Gastroesophageal sphincter (tissue), 4 donors: ENCODE measurements around the gene ZKSCAN4. TPM values are rescaled to one million over a fixed set of nuclear protein-coding genes. Genes with fewer than 3 reads are reported as not detected.

Source experiments
- ATAC-seq: fragments of 150-250 bp; one replicate; pipeline ENCODE4 v1.9.1; 2016; ENCODE audit warnings: mild to moderate bottlenecking, moderate library complexity
- H3K27ac ChIP-seq, 4 donors: fragments of 200-600 bp; sonication (generic) in 3 of 4; 1 replicate in 3 of 4; 2 replicates in 1 of 4; pipeline ENCODE4 v1.5.1; 2016 to 2019
- H3K27me3 ChIP-seq: fragments of 200-600 bp; sonication (generic); one replicate; pipeline ENCODE4 v1.5.1; 2019
- H3K36me3 ChIP-seq, 2 donors: fragments of 200-600 bp; sonication (generic); one replicate each; pipeline ENCODE4 v1.5.1; 2019; ENCODE audit warnings: control low read depth in 1 of 2
- H3K4me1 ChIP-seq, 3 donors: fragments of 200-600 bp; sonication (generic); 1 replicate in 2 of 3; 2 replicates in 1 of 3; pipeline ENCODE4 v1.5.1; 2016 to 2019; ENCODE audit warnings: control low read depth in 2 of 3
- H3K4me3 ChIP-seq, 2 donors: fragments of 200-600 bp; sonication (generic); one replicate each; pipeline ENCODE4 v1.5.1; 2019; ENCODE audit warnings: mild to moderate bottlenecking in 1 of 2, moderate library complexity in 1 of 2
- H3K9me3 ChIP-seq, 3 donors: fragments of 200-600 bp; sonication (generic); one replicate each; pipeline ENCODE4 v1.5.1; 2017 to 2019; ENCODE audit warnings: control low read depth in 2 of 3
- EP300 ChIP-seq: sonication (generic); formaldehyde crosslinking; IDR thresholded peaks from one replicate; pipeline ENCODE4 v1.6.1; 2017; ENCODE audit warnings: antibody characterized with exemption, mild to moderate bottlenecking
- POLR2A ChIP-seq, 2 donors: fragments of 450-650 bp; IDR thresholded peaks; one replicate each; pipeline ENCODE4 v1.6.1; 2017; ENCODE audit warnings: antibody characterized with exemption in 2 of 2, mild to moderate bottlenecking in 2 of 2, moderate library complexity in 1 of 2
- POLR2AphosphoS5 ChIP-seq: sonication (generic); formaldehyde crosslinking; IDR thresholded peaks from one replicate; pipeline ENCODE4 v1.6.1; 2017; ENCODE audit warnings: antibody characterized with exemption
- WGBS, 2 donors: methylation state at CpG; one replicate each; pipeline ENCODE4 v1.1.5; 2018; ENCODE audit warnings: low coverage in 1 of 2; 5-methylcytosine and 5-hydroxymethylcytosine counted together
- total RNA-seq, 4 donors: library from RNA; depleted of rRNA; stranded (reverse); fragments of >200 nt; gene quantifications; one replicate each; pipeline ENCODE4 v1.1.0, GENCODE V29; 2016
- TF ChIP-seq, protein P1 (sequence below), 4 experiments: fragments of 200-600 bp in 2 of 4; fragments of 450-650 bp in 2 of 4; sonication (generic) in 1 of 4; IDR thresholded peaks; one replicate each; pipeline ENCODE4 v1.5.1; 2017 to 2019; ENCODE audit warnings: antibody characterized with exemption in 4 of 4, mild to moderate bottlenecking in 2 of 4, moderate library complexity in 2 of 4

Gene ZKSCAN4
- total RNA-seq, 4 donors from 2014 or later, result 3.2 to 6.4 (median 5.0) TPM

DNA sequence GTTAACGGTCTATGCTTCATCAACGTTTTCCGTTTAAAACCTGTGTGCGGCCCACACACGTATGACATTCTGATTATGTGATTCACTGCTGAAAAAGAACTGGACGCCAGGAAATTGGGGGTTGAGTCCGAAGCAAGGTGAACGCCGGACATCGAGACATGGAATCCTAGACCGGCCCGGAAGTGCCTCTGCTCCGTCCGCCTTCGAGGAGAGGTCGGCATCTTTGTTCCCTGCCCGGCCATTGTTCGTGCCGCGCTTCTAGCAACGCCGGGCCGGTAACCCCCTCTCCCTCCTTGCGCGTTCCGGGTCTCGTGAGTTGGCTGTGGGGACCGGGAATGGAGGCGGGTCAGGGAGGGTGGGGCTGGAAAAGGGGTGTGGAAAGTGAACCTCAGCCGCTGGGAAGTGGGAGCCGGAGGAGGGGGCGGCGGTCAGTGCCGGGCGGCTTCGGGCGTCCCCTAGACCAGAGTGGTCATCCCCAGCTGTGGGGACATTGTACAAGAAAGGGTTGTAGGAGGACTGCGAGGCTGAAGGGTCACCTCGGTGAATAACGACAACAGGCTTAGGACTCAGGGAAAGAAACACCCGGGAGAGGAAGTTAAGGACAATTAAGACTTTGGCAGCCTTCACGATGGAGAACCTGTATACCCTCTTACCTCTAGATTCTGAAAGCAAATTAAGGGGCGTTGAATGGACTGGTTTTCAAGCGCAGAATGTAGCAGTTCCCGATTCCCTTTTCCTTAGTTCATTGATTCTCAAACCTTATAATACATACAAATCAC, 26.8 kb downstream of the ZKSCAN4 start, which contains the start of gene ZSCAN9:
Gene ZSCAN9 (plus strand): TSS at position 220 of the 779 bp plus-strand sequence. CDS start 1,810 bp downstream, outside the sequence.
- Histone ChIP-seq H3K27me3 (peaks cover 20% of the 10 kb centered on the region), H3K36me3 (peaks cover 9 to 34% of the 10 kb centered on the region in 2 donors), H3K9me3 (no peaks in the 10 kb centered on the region), H3K4me1 (peaks cover 0 to 34% (median 6%) of the 10 kb centered on the region in 3 donors), H3K27ac (peak within 1 kb of the TSS; percentile 83 to 91 (median 86)), H3K4me3 (peak within 1 kb of the TSS; percentile 80 to 99)
- peak; percentile 96 for ATAC-seq
- TF ChIP-seq EP300 (no peak), POLR2AphosphoS5 (peak; percentile 80)
- TF ChIP-seq, protein P1, sequence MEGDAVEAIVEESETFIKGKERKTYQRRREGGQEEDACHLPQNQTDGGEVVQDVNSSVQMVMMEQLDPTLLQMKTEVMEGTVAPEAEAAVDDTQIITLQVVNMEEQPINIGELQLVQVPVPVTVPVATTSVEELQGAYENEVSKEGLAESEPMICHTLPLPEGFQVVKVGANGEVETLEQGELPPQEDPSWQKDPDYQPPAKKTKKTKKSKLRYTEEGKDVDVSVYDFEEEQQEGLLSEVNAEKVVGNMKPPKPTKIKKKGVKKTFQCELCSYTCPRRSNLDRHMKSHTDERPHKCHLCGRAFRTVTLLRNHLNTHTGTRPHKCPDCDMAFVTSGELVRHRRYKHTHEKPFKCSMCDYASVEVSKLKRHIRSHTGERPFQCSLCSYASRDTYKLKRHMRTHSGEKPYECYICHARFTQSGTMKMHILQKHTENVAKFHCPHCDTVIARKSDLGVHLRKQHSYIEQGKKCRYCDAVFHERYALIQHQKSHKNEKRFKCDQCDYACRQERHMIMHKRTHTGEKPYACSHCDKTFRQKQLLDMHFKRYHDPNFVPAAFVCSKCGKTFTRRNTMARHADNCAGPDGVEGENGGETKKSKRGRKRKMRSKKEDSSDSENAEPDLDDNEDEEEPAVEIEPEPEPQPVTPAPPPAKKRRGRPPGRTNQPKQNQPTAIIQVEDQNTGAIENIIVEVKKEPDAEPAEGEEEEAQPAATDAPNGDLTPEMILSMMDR (IDR thresholded peaks at IDR 0.05), result peak in 1 of 4 experiments; percentile 7
- 0 to 1% methylated on average over 17 to 24 of the region's 45 CpGs for WGBS, 2 donors

DNA sequence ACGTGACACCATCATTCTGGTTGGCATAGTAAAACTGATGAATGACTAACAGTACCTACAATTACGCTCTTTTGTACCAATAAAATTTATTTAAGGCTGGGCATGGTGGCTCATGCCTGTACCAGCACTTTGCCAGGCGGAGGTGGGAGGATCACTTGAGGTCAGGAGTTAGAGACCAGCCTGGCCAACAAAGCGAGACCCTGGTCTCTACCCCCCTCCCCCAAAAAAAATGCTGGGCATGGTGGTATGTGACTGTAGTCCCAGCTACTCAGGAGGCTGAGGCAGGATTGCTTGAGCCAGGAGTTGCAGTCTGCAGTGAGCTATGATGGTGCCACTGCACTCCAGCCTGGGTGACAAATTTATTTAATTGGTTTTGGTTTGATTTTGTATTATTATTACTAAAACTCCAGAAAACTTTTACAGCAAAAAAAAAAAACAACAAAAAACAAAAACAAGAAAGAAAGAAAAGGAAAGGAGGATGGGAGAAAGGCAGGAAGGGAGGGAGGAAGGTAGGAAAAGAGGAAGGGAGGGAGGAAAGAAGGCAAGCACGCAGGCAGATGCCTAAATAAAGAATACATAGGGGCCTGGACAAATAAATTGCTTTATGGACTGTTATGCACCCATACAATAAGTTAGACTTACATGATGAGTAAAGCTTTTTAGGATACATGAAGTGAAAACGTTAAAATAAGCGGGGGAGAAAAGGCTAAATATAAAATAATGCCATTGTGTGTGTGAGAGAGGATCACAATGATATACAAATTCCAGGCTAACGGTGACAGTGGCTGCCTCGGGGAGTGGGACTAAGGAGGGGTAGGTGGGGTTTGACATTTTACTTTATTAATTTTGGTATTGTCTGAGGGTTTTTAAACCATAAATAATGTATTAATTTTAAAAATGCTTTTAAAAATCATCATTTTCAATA, 27.7 kb downstream of the ZKSCAN4 start:
- no peak for ATAC-seq
- Histone ChIP-seq H3K4me1 (peaks cover 0 to 36% (median 6%) of the 10 kb centered on the region in 3 donors), H3K4me3 (peak overlapping the region; percentile 80 to 99), H3K36me3 (peaks cover 9 to 26% of the 10 kb centered on the region in 2 donors), H3K27ac (peak overlapping the region; percentile 83 to 91 (median 86)), H3K27me3 (peaks cover 20% of the 10 kb centered on the region), H3K9me3 (no peaks in the 10 kb centered on the region)
- TF ChIP-seq POLR2A (IDR thresholded peaks at IDR 0.05), result no peak
- TF ChIP-seq POLR2AphosphoS5, result no peak
- TF ChIP-seq, protein P1 (IDR thresholded peaks at IDR 0.05), result no peak
- TF ChIP-seq EP300, result no peak
- WGBS, 2 donors, result 47 to 55% methylated on average over 8 to 9 of the region's 9 CpGs

DNA sequence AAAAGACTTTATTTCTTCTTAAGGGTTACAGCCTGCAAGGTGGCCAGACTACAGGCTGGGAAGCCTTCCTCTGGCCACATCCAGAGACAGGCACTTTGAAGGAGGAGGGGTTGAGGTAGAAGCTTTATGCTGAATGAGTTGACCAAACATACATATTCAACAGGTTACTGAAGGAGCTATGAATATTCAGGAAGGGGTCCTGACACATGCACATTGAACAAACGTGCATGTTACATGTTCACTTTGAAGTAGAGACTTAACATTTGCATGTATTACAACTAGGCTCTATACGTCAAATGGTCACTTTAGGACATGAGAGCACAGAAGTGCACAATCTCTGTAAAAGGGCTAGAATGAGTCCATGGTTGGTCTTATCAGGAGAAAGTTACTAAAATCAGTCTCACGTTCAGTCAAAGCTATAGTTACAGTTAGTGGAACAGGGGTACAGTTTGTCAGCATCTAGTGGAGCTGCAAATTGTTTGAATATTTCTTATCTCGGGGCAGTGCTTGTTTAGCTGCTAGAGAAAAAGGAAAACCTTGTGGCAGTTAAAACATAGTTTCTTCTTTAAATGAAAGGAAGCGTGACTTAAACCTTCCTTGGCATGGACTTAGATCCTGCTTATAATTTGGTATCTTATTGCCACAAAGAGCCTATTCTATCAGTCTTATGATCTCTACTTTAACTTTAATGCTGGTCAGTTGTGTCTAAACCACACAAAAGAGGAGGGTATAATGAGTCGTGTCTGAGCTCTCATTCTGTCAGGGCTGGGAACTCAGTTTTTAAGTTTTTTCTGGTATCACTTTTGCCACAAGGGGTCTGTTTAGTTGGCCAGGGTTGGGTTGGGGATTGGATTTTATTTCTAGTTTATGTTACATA, 31.6 kb downstream of the ZKSCAN4 start:
- Histone ChIP-seq H3K4me3 (no peak overlapping the region), H3K36me3 (no peaks in the 10 kb centered on the region), H3K27me3 (peaks cover 35% of the 10 kb centered on the region), H3K27ac (no peak overlapping the region), H3K9me3 (no peaks in the 10 kb centered on the region), H3K4me1 (peaks cover 0 to 21% (median 8%) of the 10 kb centered on the region in 3 donors)
- TF ChIP-seq POLR2A (IDR thresholded peaks at IDR 0.05) (no peak), EP300 (no peak), POLR2AphosphoS5 (no peak)
- TF ChIP-seq, protein P1 (IDR thresholded peaks at IDR 0.05), result no peak
- ATAC-seq, result no peak
- WGBS, 2 donors, result 24% methylated on average over 6 of the region's 6 CpGs

DNA sequence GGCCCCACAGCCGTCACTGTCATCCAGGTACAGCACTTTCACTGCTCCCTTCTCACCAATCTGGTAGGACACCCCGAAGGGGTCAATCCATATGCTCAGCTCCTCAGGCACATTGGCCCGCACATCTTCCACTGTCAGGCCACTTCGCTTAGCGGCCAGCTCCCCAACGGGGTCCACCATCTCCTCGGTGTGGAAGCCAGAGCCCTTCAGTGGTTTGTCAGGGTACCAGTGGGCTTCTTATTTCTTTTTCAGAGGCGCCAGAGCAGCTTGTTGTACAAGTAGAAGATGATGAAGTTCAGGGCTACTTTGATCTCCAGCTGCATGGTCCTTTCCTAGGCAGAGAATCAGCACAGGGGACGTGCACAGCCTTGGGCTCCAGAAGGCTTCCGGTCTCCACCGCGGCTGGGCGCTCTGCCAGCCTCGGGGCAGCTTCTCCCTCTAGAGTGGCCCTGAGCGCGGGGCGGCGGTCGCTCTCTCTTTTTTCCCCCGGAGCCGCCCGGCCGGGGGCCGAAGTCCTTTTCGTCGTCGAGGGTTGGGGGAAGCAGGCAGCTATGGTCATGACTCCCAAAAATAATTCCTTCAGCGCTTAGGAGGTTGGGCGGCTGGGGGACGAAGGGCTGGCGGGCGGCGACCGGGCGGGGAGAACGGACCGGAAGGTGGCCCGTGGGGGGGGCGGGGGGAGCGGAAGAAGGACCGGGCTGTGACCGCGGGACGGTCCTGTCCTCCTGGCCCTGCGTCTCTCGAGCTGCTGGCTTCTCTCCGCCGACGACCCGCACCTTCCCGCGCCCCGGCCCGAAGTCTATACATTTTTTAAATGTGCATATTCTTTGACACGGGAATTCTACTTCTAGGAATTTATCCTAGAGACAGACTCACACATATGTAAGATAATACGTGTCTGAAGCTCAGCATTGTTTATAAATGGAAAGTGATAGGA, 33.5 kb downstream of the ZKSCAN4 start:
- 16 to 66% methylated on average over 7 to 18 of the region's 56 CpGs for WGBS, 2 donors
- peak overlapping the region; percentile 66 to 87 for H3K4me3 ChIP-seq
- H3K27ac ChIP-seq, result peak overlapping the region; percentile 19 to 82 (median 64)
- peaks cover 53% of the 10 kb centered on the region for H3K27me3 ChIP-seq
- H3K36me3 ChIP-seq, result no peaks in the 10 kb centered on the region
- ATAC-seq, result peak; percentile 88
- TF ChIP-seq POLR2AphosphoS5, result no peak
- TF ChIP-seq, protein P1 (IDR thresholded peaks at IDR 0.05), result peak in 1 of 4 experiments; percentile 9
- no peaks in the 10 kb centered on the region for H3K9me3 ChIP-seq
- peaks cover 0 to 16% (median 5%) of the 10 kb centered on the region in 3 donors for H3K4me1 ChIP-seq
